HCT116 (cell line): ENCODE data around the gene ATG3. TPM values are rescaled to one million over a fixed set of nuclear protein-coding genes. Genes with fewer than 3 reads are reported as not detected.
"Not testable (repeated sequence)": the region's sequence is repeated elsewhere in the genome, so short reads cannot be mapped to it uniquely, and the experiment has no call there.

Source experiments
- ATAC-seq: fragments of 200-7000 bp; cut with Tn5 transposase; 2 replicates; pipeline ENCODE4 v1.9.1; 2020; ENCODE audit warnings: mild to moderate bottlenecking, moderate library complexity
- BruUV-seq: library from RNA; stranded (reverse); fragments of 400-500 nt; replicated peaks from 2 replicates; lab custom pipeline; 2021; lab: Mats Ljungman, UMichigan
- CTCF ChIA-PET: fragments of 300-600 bp; sonication (Branson Sonifier 250); formaldehyde crosslinking; loops from one replicate; lab custom pipeline; 2021; ENCODE audit warnings: antibody characterized with exemption; lab: Charles Lee
- POLR2A ChIA-PET: fragments of 300-600, 350-600 bp; sonication (Branson Sonifier 250); formaldehyde crosslinking; loops from one replicate; lab custom pipeline; 2021; ENCODE audit warnings: antibody characterized with exemption; lab: Charles Lee
- RAD21 ChIA-PET, 2 experiments: fragments of 300-600 bp; sonication (Branson Sonifier 250); formaldehyde crosslinking; loops; one replicate each; lab custom pipeline; 2023; ENCODE audit warnings: low total read pairs in 2 of 2; ENCODE audit not compliant: uncharacterized antibody in 2 of 2, unreplicated experiment in 2 of 2, low non-redundant PET in 1 of 2; lab: Charles Lee
- DNase-seq: peaks from one replicate; pipeline ENCODE4 v3.0.0-alpha.2; 2010; ENCODE audit warnings: low read depth, low spot score
- H2AFZ ChIP-seq: fragments of 200-600 bp; shearing (Covaris generic), sonication (generic); 2 replicates; pipeline ENCODE4 v1.6.1; 2017; ENCODE audit warnings: low read depth, mixed run types, mixed read lengths, antibody characterized with exemption, low read length; ENCODE audit not compliant: poor library complexity, severe bottlenecking
- H3K27ac ChIP-seq: 2 replicates; pipeline ENCODE4 v1.5.1; 2012; ENCODE audit warnings: low read depth, low read length
- H3K27me3 ChIP-seq: fragments of 200-600 bp; sonication (generic); 2 replicates; pipeline ENCODE4 v1.6.1; 2016; ENCODE audit warnings: mixed run types, low read length, mixed read lengths; ENCODE audit not compliant: insufficient read depth
- H3K36me3 ChIP-seq, 2 experiments: fragments of 200-500 bp in 1 of 2; fragments of 200-600 bp in 1 of 2; sonication (Bioruptor generic) in 1 of 2; sonication (generic) in 1 of 2; 2 replicates each; pipeline versions ENCODE4 v1.5.1 to v1.6.1; 2014 to 2016; ENCODE audit warnings: low read length in 2 of 2, inconsistent platforms in 1 of 2, mixed read lengths in 1 of 2, mixed run types in 1 of 2; ENCODE audit not compliant: insufficient read depth in 2 of 2, control insufficient read depth in 1 of 2
- H3K4me1 ChIP-seq, 2 experiments: fragments of 200-600 bp in 1 of 2; sonication (generic) in 1 of 2; 2 replicates each; pipeline versions ENCODE4 v1.5.1 to v1.6.1; 2012 to 2017; ENCODE audit warnings: low read length in 2 of 2, inconsistent platforms in 1 of 2, mild to moderate bottlenecking in 1 of 2, mixed read lengths in 1 of 2, mixed run types in 1 of 2, moderate library complexity in 1 of 2; ENCODE audit not compliant: insufficient read depth in 2 of 2, control insufficient read depth in 1 of 2
- H3K4me2 ChIP-seq: fragments of 200-600 bp; sonication (generic); 2 replicates; pipeline ENCODE4 v1.6.1; 2017; ENCODE audit warnings: mixed run types, low read length, mixed read lengths
- H3K4me3 ChIP-seq, 2 experiments: fragments of 200-600 bp in 1 of 2; sonication (generic) in 1 of 2; replicated peaks in 1 of 2; 2 replicates each; pipeline ENCODE4 v1.5.1; 2011 to 2016; ENCODE audit warnings: low read length in 2 of 2, control low read depth in 1 of 2, low read depth in 1 of 2, mild to moderate bottlenecking in 1 of 2, mixed read lengths in 1 of 2, mixed run types in 1 of 2
- H3K79me2 ChIP-seq: fragments of 200-600 bp; sonication (generic); 2 replicates; pipeline ENCODE4 v1.6.1; 2017; ENCODE audit warnings: mild to moderate bottlenecking, mixed run types, low read length, moderate library complexity, mixed read lengths; ENCODE audit not compliant: insufficient read depth
- H3K9ac ChIP-seq: fragments of 200-600 bp; sonication (generic); 2 replicates; pipeline ENCODE4 v1.6.1; 2016; ENCODE audit warnings: low read length, mixed read lengths
- H3K9me2 ChIP-seq: fragments of 200-600 bp; sonication (generic), shearing (Covaris generic); 2 replicates; pipeline ENCODE4 v1.6.1; 2017; ENCODE audit warnings: mixed run types, mild to moderate bottlenecking, moderate library complexity; ENCODE audit not compliant: insufficient read depth
- H3K9me3 ChIP-seq, 2 experiments: fragments of 200-500 bp in 1 of 2; fragments of 200-600 bp in 1 of 2; sonication (Bioruptor generic) in 1 of 2; sonication (generic) in 1 of 2; 2 replicates each; pipeline ENCODE4 v1.6.1; 2014 to 2017; ENCODE audit warnings: low read length in 2 of 2, mixed read lengths in 2 of 2, inconsistent platforms in 1 of 2, low read depth in 1 of 2, mild to moderate bottlenecking in 1 of 2, mixed run types in 1 of 2, moderate library complexity in 1 of 2; ENCODE audit not compliant: control insufficient read depth in 1 of 2, insufficient read depth in 1 of 2
- H4K20me1 ChIP-seq: fragments of 200-600 bp; sonication (generic), shearing (Covaris generic); 2 replicates; pipeline ENCODE4 v1.6.1; 2017; ENCODE audit warnings: mixed run types, mild to moderate bottlenecking, moderate library complexity; ENCODE audit not compliant: insufficient read depth
- EGR1 ChIP-seq: IDR thresholded peaks from 2 replicates; pipeline ENCODE4 v1.6.1; 2012; ENCODE audit warnings: low read depth
- POLR2A ChIP-seq: IDR thresholded peaks from 2 replicates; pipeline ENCODE4 v1.7.0; 2011; ENCODE audit warnings: borderline replicate concordance; ENCODE audit not compliant: insufficient read depth, insufficient read length; ENCODE audit errors: extremely low read depth
- SRF ChIP-seq: IDR thresholded peaks from 2 replicates; pipeline ENCODE4 v1.6.1; 2012; ENCODE audit warnings: low read depth
- ZNF274 ChIP-seq: fragments of 200-500 bp; sonication (Bioruptor generic); IDR thresholded peaks from 2 replicates; pipeline ENCODE4 v1.6.1; 2014; ENCODE audit warnings: mild to moderate bottlenecking, low read depth, low read length, inconsistent platforms
- intact Hi-C: fragments of 100-400 bp; cut with micrococcal nuclease; formaldehyde crosslinking; loops from 2 replicates; pipeline ENCODE4 v1.10.0; 2022
- total RNA-seq: library from RNA; stranded (reverse); gene quantifications from one replicate; pipeline ENCODE4 v1.2.1, GENCODE V29; 2021; ENCODE audit not compliant: unreplicated experiment
- TF ChIP-seq, protein P1 (sequence below): IDR thresholded peaks from 2 replicates; pipeline ENCODE4 v1.6.1; 2012; ENCODE audit warnings: low read depth
- TF ChIP-seq, protein P2 (sequence below), 3 experiments: fragments of 200-600 bp in 1 of 3; sonication (generic) in 1 of 3; IDR thresholded peaks in 2 of 3; conservative IDR thresholded peaks in 1 of 3; 2 replicates each; pipeline ENCODE4 v1.5.1; 2012 to 2017; ENCODE audit warnings: low read depth in 2 of 3, low read length in 2 of 3, antibody characterized with exemption in 1 of 3, borderline replicate concordance in 1 of 3, control low read depth in 1 of 3, mild to moderate bottlenecking in 1 of 3, mixed read lengths in 1 of 3, mixed run types in 1 of 3, moderate library complexity in 1 of 3; ENCODE audit not compliant: insufficient read depth in 1 of 3

ATG3 gene
- total RNA-seq, 1 experiment from 2014 or later: 56.4 TPM

DNA sequence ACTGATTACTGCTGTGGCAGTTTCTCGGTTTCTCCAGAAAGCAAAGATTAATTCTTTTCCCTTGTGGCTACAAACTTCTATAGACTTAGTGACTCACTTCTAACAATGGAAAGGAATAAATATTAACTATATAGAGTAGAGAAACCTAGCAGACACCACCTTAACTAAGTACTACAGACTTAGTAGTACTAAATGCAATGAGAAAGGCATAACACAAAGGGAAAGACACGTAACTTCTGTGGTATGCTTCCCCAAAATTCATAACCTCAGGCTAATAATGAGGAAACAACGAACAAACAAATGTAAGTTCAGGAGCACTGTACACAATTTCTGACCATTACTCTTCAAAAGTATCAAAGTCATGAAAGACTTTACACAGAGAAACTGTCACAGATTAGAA is 31.2 kb downstream of the ATG3 start:
- Histone ChIP-seq H3K27me3 (no peaks in the 10 kb centered on the region), H3K27ac (no peak overlapping the region), H3K9me3 (no peaks in the 10 kb centered on the region), H4K20me1 (no peaks in the 10 kb centered on the region), H3K4me2 (no peak overlapping the region), H3K79me2 (no peaks in the 10 kb centered on the region), H3K4me3 (no peak overlapping the region), H3K36me3 (peaks cover 8 to 30% of the 10 kb centered on the region in 2 experiments; a peak in 3 of 4 replicates), H3K9me2 (no peaks in the 10 kb centered on the region), H2AFZ (no peak overlapping the region), H3K4me1 (no peaks in the 10 kb centered on the region), H3K9ac (no peak overlapping the region)
- TF ChIP-seq, protein P1, sequence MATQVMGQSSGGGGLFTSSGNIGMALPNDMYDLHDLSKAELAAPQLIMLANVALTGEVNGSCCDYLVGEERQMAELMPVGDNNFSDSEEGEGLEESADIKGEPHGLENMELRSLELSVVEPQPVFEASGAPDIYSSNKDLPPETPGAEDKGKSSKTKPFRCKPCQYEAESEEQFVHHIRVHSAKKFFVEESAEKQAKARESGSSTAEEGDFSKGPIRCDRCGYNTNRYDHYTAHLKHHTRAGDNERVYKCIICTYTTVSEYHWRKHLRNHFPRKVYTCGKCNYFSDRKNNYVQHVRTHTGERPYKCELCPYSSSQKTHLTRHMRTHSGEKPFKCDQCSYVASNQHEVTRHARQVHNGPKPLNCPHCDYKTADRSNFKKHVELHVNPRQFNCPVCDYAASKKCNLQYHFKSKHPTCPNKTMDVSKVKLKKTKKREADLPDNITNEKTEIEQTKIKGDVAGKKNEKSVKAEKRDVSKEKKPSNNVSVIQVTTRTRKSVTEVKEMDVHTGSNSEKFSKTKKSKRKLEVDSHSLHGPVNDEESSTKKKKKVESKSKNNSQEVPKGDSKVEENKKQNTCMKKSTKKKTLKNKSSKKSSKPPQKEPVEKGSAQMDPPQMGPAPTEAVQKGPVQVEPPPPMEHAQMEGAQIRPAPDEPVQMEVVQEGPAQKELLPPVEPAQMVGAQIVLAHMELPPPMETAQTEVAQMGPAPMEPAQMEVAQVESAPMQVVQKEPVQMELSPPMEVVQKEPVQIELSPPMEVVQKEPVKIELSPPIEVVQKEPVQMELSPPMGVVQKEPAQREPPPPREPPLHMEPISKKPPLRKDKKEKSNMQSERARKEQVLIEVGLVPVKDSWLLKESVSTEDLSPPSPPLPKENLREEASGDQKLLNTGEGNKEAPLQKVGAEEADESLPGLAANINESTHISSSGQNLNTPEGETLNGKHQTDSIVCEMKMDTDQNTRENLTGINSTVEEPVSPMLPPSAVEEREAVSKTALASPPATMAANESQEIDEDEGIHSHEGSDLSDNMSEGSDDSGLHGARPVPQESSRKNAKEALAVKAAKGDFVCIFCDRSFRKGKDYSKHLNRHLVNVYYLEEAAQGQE: no peak
- TF ChIP-seq SRF (no peak), POLR2A (no peak), EGR1 (no peak), ZNF274 (no peak)
- TF ChIP-seq, protein P2, sequence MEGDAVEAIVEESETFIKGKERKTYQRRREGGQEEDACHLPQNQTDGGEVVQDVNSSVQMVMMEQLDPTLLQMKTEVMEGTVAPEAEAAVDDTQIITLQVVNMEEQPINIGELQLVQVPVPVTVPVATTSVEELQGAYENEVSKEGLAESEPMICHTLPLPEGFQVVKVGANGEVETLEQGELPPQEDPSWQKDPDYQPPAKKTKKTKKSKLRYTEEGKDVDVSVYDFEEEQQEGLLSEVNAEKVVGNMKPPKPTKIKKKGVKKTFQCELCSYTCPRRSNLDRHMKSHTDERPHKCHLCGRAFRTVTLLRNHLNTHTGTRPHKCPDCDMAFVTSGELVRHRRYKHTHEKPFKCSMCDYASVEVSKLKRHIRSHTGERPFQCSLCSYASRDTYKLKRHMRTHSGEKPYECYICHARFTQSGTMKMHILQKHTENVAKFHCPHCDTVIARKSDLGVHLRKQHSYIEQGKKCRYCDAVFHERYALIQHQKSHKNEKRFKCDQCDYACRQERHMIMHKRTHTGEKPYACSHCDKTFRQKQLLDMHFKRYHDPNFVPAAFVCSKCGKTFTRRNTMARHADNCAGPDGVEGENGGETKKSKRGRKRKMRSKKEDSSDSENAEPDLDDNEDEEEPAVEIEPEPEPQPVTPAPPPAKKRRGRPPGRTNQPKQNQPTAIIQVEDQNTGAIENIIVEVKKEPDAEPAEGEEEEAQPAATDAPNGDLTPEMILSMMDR (IDR thresholded peaks at IDR 0.05 in 2 of 3, conservative IDR thresholded peaks at IDR 0.05 in 1 of 3; ENCODE audit: borderline replicate concordance in 1 of 3, insufficient read depth in 1 of 3, low read depth in 2 of 3, low read length in 2 of 3): no peak
- no peak for ATAC-seq
- ChIA-PET CTCF (interaction anchor here (0.7 to 1.2 kb wide), 4 partner anchors 11 to 393 kb away, joined by 3 to 11 read pairs (median 4); partner anchors contain the start of gene SLC9C1), POLR2A (no interaction called here), RAD21 (no interaction called here)
- no peak for DNase-seq
- intact Hi-C loops: loop anchor here (5.0 kb wide), 1 partner anchor 418 kb away; no protein-coding TSS in a partner anchor
- no TSS peak for BruUV-seq

DNA sequence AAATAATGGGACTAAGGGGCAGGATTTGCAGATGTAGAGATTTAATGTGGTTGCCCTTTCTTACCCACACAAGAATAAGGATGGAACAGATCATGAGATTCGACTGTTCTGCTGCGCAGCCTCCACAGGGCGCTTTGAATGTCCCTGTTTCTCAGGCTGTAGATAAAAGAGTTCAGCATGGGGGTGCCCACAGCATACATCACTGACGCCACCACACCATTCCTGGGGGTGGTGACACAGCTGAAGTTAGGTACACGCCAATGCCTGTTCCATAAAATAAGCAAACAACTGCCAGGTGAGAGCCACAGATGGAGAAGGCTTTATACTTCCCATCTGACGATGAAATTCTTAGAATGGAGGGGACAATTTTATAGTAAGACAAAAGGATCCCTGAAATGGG is 37.6 kb downstream of the ATG3 start:
- DNase-seq, H3K79me2 ChIP-seq, H3K9ac ChIP-seq, RAD21 ChIA-PET, H2AFZ ChIP-seq, H3K9me3 ChIP-seq, H3K4me3 ChIP-seq, ATAC-seq, BruUV-seq, H3K27ac ChIP-seq, H3K27me3 ChIP-seq, CTCF ChIA-PET, H3K4me2 ChIP-seq, H3K4me1 ChIP-seq, POLR2A ChIA-PET, intact Hi-C loops, H3K9me2 ChIP-seq, H4K20me1 ChIP-seq: not testable (repeated sequence)
- peaks cover 0 to 12% of the 10 kb centered on the region in 2 experiments; a peak in 1 of 4 replicates for H3K36me3 ChIP-seq
